T-helper 1 cell treated with Interleukin-12 subunit alpha and Interleukin-12 subunit beta and Interleukin-4 antibody, amounts not matched to agents 30 μg/mL and 1 μg/mL, for 36 hours (primary cell): ENCODE results near the gene KLHL5.

Experiments
- H3K27ac Mint-ChIP-seq: one replicate; pipeline ENCODE4 v1.8.0; 2021; ENCODE audit warnings: mild to moderate bottlenecking, mixed read lengths
- H3K27me3 Mint-ChIP-seq: one replicate; pipeline ENCODE4 v1.8.0; 2021; ENCODE audit warnings: low read depth, mixed read lengths
- H3K36me3 Mint-ChIP-seq: one replicate; pipeline ENCODE4 v1.8.0; 2021; ENCODE audit warnings: low read depth, mixed read lengths
- H3K4me1 Mint-ChIP-seq: one replicate; pipeline ENCODE4 v1.8.0; 2021; ENCODE audit warnings: low read depth, mixed read lengths
- H3K4me3 Mint-ChIP-seq: one replicate; pipeline ENCODE4 v1.8.0; 2021; ENCODE audit warnings: mild to moderate bottlenecking, moderate library complexity, mixed read lengths
- H3K9me3 Mint-ChIP-seq: one replicate; pipeline ENCODE4 v1.8.0; 2021; ENCODE audit warnings: mixed read lengths

The KLHL5 gene

DNA sequence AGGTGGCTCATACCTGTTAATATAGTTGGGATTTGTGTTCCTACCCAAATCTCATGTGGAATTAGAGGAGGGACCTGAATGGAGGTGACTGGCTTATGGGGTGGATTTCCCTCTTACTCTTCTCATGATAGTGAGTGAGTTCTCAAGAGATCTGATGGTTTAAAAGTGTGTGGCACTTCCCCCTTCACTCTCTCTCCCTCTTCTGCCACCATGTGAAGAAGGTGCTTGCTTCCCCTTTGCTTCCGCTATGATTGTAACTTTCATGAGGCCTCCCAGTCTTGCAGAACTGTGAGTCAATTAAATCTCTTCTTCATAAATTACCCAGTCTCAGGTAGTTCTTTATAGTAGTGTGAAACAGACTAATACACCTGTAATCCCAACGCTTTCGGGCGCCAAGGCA, 92.0 kb downstream of the KLHL5 start:
- H3K9me3 Mint-ChIP-seq: no peaks in the 10 kb centered on the region
- no peaks in the 10 kb centered on the region for H3K27me3 Mint-ChIP-seq
- H3K27ac Mint-ChIP-seq: no peak overlapping the region
- no peak overlapping the region for H3K4me3 Mint-ChIP-seq
- peaks cover 7% of the 10 kb centered on the region for H3K4me1 Mint-ChIP-seq
- peaks cover 3% of the 10 kb centered on the region for H3K36me3 Mint-ChIP-seq

DNA sequence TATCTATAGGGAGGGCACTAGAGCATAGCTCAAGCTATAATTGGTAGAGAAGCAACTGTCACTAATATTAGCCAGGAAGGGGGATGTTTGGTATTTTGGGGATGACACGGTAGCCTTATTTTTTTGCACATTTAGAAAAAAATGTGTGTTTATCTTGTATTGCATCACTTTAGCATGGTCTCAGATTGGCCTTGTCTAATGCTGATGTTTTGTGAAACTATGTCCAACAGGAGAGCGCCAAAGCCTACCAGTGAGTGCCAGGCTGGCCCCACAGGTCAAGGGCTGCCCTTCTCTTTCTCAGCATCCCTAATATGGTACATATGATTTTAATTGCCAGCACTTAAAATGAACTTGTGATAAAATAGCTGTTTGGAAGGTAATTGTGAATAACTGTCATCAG, 95.5 kb downstream of the KLHL5 start:
- Mint-ChIP-seq H3K9me3 (no peaks in the 10 kb centered on the region), H3K4me1 (no peaks in the 10 kb centered on the region), H3K27ac (no peak overlapping the region), H3K36me3 (no peaks in the 10 kb centered on the region), H3K4me3 (no peak overlapping the region), H3K27me3 (peaks cover 5% of the 10 kb centered on the region)

DNA sequence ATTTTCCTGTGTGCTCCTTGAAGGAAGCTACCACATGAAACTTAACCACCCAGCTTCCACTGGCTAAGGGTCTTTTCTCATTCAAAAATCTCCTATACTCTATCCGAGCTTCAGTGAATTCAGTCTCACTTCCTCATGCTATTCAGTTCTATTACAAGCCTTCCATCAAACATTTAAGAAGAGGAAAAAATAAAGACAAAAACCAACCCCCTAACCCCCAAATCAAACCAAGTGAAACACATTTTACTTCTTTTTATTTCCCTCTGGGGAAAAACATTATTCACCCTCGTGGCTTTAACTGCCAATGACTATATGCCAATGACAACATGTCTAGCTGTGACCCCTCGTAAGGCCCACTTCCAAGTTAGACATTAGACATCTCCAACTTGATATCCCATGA, 104.1 kb downstream of the KLHL5 start:
- Mint-ChIP-seq H3K9me3 (no peaks in the 10 kb centered on the region), H3K27ac (no peak overlapping the region), H3K4me3 (no peak overlapping the region), H3K27me3 (peaks cover 13% of the 10 kb centered on the region), H3K36me3 (no peaks in the 10 kb centered on the region), H3K4me1 (no peaks in the 10 kb centered on the region)

DNA sequence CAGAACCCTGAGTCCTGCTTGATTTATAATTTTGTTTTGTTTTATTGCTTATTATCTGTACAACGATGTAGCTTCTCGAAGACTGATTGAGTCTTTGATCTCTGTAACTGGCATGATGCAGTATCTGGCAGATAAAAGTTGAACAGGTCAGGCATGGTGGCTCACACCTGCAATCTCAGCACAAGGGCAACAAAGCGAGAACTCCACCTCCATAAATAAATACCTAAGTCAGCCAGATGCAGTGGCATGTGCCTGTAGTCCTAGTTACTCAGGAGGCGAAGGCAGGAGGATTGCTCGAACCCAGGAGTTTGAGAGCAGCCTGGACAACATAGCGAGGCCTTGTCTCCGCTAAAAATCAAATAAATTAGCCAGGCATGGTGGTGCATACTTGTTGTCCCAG, 104.6 kb downstream of the KLHL5 start:
- H3K27ac Mint-ChIP-seq: no peak overlapping the region
- no peaks in the 10 kb centered on the region for H3K4me1 Mint-ChIP-seq
- no peak overlapping the region for H3K4me3 Mint-ChIP-seq
- no peaks in the 10 kb centered on the region for H3K9me3 Mint-ChIP-seq
- peaks cover 13% of the 10 kb centered on the region for H3K27me3 Mint-ChIP-seq
- no peaks in the 10 kb centered on the region for H3K36me3 Mint-ChIP-seq

DNA sequence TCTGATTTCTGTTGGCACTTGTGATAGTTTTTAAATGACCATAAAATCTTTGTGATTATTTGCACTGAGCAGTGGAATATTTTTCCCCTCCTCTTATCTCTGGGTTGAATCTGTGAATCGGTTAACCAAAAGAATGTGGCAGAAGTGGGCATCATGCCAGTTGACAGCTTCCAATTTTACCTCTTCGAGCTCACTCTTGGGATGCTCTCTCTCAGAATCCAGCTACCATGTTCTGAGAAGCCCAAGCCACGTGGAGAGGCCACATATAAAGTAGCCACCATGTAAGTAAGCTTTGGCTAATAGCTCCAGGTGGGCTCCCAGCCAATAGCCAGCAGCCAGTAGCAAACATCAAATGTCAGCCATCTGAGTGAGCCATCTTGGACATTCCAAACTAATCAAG, 107.4 kb downstream of the KLHL5 start:
- Mint-ChIP-seq H3K27me3 (peaks cover 21% of the 10 kb centered on the region), H3K4me3 (no peak overlapping the region), H3K27ac (no peak overlapping the region), H3K4me1 (no peaks in the 10 kb centered on the region), H3K9me3 (no peaks in the 10 kb centered on the region), H3K36me3 (no peaks in the 10 kb centered on the region)

DNA sequence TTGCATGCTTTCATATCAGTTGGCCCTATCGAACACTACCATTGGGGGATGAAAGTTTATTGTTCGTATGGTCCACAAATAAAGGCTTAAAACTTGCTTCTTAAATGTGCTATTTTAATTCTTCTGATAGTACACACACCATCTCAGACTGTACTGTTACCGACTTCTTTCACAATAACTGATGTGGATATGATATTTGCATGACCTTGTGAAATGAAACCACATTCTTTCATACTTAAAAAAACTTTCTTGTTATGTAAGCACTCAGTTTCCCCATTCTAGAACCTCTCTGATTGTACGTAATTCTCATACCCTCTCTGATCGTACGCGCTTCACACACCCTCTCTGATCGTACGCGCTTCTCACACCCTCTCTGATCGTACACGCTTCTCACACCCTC, 108.3 kb downstream of the KLHL5 start:
- Mint-ChIP-seq H3K27ac (no peak overlapping the region), H3K9me3 (no peaks in the 10 kb centered on the region), H3K27me3 (peaks cover 29% of the 10 kb centered on the region), H3K4me1 (no peaks in the 10 kb centered on the region), H3K36me3 (no peaks in the 10 kb centered on the region), H3K4me3 (no peak overlapping the region)
